Measurements from ENCODE around the gene SPATA17.

Gene SPATA17

DNA sequence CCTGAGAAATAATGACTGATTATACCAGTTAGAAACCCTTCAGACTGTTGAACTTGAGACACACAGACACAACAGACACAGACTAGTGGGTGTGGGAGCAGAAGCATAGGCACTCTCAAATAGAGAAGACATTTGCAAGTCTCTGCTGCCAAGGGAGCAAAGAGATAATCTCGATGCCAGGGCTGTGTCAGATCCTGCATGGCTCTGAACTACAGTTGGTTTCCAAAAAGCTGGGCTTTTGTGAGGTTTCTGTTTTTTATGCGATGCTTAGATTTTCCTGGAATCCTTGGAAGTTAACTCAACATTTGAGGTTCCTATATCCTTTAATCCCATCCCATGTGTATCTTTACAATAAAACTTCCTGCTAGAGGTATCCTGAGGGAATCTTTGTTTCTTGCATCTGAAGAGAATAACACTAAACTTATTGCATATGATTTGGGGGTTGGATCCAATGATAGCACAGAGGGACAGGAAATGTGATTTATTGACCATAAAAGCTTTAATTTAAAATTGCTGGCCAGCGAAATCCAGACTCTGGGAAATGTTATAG, 236.4 kb downstream of the SPATA17 start:
- no peak for DNase-seq

DNA sequence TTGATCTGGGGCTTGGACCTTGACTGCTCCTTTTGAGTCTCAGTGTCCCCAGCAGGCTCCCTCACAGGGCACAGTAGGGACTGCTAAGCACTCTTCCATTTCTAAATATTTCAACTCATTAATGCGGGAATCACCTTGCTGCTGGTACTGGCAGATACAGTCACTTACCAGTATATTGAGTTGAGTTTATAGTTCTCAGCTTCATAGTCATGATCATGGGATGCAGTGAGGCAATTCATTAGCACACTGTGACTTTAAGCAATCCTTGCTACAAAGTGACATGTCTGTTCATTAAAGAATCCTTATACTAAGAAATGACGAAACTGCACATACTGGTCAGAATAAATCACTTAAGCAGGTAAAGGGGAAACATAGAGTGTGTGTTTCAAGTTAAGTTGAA, 240.8 kb downstream of the SPATA17 start:
- no peak for DNase-seq

DNA sequence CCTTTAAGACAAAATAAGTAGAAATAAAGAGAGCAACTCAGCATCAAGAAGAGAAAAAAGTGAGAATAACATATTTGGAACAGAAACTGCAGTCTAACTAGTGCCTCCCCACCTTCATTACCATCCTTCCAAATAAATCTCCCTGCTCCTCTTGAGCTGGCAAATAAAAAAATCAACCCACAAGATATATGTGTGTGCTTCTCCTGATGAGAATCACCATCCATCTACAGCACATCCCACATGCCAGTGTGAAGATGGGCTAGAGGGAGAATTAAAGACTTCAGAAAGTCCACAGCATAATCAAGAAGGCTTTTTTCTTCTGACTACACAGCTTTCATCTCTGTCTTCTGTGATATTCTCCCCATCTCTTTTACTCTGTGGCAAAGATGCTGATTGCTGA, 244.1 kb downstream of the SPATA17 start:
- DNase-seq, result no peak

DNA sequence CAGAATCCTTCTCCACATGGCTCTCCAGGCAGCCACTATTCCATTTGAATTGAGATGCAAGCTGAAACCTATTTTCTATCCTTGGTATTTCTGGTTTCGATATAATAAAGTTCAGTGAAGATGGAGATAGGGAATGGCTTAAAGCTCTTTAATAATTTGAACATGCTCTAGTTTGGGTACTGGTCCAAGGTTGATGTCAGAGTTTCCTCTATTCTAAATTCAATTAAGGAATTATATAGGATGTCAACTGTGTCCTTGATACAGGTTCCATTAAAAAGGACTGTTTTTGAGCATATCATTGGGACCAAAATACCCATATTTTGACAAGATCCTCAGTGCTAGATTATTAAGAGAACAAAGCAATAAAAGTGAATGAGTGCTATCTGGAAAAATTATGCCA, 245.3 kb downstream of the SPATA17 start:
- DNase-seq, result no peak

DNA sequence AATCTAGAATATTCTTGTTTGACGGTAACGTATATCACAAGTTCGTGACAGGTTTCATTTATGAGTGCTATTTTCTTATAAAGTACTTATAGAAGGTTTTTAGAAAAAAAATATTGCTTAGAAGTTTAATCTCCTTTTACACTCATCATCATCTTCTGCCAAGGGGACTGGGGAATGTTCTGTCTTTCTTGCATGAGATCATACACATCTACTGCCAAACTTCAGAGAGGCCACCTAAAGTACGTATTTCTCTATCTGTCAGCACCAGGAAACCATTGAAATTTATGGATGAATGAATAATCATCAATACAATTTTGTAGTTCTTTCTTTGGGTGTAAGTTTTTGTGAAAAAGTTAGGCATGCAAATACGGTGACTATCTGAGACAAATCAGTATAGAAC, 245.8 kb downstream of the SPATA17 start:
- DNase-seq, result no peak

DNA sequence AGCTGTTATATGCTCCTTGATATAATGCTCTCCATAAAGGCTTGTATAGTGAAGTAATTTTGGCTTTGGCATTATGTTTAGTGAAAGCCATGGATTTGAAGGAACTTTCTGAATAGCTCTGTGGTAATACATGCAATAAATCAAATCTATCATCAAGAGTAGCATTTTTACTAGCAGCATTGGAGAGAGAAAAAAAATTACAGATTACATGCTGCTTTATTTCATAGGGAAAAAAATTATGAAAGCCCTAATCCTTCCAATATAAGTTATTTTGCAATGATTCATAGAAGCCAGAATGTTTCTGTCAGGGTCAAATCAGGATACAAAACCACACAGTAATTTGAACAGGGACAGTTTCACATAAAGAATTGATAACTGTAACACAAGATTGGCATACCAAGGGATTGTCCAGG, 250.0 kb downstream of the SPATA17 start:
- DNase-seq, result no peak

DNA sequence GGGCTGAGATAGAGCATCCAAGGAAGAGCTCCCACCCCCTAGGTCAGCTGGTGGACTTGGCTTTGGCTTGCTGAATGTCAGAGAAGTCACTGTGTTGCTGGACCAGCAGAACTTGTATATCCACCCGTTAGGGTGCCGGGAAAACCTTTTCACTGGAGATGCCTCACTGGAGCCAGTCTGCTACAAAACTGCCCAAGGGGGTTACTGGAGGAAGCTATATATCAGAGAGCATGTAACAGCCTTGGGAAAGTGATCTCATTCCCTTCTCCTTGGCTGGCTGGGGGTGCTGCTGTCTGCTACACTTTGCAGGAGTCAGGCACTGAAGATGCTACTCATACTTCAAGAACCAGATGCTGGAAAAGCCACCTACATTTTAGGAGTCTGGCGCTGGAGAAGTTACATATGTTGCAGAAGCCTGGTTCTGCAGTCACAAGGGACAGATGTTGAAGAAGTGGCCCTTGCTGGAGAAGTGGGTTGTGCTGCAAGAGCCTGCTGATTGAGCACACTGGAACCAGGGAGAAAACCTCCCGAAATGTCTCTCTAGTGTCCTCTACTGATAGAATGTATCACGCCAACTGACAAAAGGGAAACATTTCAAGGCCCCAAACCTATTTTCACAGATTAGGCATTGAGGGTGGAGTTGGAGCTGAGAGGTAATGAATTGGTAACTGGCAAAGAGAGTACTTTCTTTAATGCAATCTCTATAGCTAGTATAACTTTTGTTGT, 250.6 kb downstream of the SPATA17 start:
- DNase-seq, result no peak

DNA sequence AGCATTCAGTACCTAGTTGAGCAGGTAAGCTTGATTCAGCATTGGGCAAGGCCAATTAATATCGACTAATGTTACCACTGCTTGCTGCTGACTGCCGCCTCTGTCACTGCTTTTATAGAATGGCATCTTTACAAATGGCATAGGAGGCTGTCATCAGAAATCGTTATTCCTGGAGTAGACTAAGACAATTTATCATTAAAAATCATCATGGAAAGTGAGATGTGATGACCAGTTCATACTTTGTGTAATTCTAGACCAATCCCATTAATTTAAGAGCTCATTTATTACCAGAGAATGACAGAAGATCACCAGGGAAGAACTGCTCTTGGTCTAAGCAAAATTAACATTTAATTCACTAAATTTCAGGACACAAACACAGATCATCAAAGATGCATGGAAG, 254.0 kb downstream of the SPATA17 start:
- no peak for DNase-seq

DNA sequence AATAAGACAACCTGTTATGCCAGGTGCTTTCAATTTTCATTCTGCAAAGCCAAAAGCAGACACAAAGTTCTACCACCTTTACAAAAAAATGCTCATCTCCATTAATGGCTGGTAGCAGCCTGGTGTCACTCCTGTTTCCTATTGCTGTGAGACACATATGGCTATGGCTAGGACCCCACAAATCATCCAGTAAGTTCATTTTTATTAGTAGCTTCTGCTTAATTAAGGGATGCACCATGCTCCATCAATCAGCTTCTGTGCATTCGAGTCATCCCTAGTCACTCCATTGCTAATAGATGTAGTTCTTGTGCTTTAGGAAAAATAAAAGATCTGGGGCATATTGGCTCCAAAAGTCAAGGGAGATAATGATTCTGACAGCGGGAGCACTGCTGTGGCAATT, 257.2 kb downstream of the SPATA17 start:
- DNase-seq, result no peak

DNA sequence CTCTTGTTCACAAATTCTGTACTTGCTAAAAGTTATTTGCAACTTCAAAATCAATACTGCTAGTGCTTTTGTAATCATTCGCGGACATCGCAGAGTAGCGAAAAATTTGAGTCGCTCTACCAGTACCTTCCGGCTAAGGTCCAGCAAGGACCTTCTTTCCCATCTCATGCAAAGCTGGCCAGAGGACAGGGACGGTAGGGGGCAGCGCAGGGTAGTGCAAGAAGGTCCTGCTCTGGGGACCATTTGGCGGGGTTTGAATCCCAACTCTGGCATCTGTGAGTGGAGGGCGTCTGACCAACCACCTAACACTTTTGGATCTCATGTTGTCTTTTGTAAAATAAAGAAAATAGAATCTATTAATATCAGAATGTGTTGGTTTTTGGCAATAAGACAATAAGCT, 258.3 kb downstream of the SPATA17 start:
- DNase-seq, result no peak

DNA sequence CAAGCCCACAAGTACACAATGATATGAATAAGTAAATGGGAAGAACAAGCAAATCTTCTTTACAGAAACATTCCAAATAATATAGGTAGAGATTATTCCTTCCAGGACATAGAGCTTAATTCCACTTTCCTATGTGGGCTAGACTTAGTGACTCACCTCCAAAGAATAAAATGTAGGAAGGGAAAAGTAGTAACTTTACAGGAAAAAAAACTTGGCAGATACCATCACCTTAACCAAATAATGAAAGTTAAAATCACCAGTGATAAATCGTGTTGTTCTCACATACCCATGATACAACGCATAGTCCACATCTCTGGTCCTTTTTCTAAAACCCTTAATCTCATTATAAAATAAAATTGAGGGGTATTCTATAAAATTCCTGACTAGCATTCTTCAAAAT, 260.8 kb downstream of the SPATA17 start:
- no peak for DNase-seq

DNA sequence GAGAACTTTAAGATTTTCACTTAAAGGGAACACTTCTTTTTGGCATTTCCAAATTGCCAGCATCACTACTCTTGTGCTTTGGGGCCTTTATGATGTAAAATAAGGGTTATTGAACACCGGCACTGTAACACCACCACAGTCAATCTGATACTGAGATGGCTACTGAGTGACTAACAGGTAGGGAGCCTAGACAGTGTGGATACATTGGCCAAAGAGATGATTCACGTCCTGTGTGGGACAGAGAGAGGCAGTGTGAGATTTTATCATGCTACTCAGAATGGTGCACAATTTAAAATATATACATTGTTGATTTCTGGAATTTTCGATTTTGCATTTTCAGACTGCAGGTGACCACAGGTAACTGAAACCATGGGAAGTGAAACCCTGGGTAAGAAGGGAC, 261.6 kb downstream of the SPATA17 start:
- DNase-seq, result no peak

DNA sequence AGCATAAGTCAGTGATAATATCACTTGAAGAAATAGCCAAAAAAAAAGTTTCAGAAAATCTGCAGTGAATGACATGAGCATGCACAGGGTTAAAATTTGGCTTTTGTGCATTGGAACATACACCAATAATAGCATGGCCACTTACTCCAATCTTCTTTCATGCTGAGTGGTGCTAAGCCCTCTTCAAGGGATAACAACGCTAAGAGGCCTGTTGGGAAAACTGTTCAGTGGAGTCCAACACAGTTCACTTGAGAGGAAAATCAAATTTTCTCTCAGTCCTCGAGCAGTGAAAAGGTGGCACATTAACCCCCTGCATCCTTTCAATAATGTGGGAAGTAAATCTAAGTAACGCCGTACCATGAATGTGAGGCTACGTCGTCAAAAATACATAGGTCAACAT, 264.7 kb downstream of the SPATA17 start:
- DNase-seq, result no peak

DNA sequence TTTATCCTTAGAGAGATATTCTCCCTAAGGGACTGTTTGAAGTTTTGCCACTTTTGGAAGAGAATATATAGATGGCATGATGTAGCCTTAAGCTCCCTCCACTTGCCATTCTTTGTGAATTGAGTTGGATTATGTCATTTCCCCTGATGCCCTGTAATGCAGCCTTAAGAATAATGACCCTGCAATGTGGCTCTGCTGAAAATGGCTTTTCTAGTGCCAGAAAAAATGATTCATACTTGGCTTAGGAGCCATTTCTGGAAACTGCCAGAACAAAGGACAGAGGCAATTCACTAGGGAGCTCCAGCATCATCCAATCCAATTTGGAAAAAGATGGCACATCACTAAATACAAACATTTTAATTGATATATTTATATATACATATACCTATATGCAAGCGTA, 265.3 kb downstream of the SPATA17 start:
- no peak for DNase-seq

DNA sequence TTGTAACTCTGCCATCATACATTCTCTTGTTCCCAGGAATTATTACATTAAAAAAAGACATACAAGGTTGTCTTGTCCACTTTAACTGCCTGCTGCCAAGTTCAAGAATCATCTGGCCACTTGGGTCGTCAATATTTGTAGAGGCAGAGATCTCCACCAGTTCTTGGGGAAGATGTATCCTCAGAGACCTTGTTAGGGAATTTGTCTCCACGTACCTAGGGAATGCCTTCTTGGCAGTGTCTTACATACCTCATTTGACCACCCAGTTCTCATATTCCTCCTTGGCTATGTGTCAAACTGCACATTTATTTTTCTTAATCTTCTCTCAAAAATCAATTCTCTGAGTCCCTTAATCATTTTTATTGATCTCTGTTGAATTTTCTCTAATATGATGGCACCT, 266.0 kb downstream of the SPATA17 start:
- no peak for DNase-seq

DNA sequence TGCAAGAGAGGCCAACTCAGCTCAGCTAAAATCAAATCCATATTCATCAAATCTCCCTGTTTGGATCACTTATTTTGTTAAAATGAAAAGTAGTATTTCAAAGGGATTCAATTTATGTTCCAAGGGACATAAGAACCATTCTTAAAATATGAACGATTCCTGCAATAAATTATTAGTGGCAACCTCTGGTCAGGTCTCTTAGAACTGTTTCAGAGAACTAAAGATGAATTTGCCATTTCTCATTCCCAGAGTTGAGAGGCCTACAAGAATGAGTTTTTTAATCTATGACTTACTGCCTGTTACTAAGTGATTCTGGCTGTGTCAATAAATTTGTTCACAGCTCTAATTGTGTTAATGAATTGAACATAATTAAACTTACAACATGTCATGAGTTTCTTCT, 268.5 kb downstream of the SPATA17 start:
- no peak for DNase-seq

DNA sequence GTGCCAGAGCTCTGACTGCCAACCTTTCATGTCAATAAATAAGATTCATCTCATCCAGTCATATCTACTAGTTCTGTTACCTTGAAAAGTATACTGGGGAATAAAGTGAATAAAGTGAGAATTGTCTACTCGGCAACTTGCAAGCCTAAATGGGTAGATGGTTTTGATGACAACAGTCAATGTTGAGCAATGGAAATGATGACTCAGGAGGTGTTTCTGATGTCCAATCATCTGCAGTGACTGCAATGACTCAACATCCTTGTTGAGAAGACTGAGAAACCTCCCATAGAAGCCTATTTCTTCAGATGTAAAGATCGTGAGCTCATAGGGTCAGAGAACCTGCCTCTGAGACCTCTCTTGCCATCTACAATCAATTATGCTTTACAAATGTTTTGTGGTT, 276.4 kb downstream of the SPATA17 start:
- DNase-seq, result no peak

DNA sequence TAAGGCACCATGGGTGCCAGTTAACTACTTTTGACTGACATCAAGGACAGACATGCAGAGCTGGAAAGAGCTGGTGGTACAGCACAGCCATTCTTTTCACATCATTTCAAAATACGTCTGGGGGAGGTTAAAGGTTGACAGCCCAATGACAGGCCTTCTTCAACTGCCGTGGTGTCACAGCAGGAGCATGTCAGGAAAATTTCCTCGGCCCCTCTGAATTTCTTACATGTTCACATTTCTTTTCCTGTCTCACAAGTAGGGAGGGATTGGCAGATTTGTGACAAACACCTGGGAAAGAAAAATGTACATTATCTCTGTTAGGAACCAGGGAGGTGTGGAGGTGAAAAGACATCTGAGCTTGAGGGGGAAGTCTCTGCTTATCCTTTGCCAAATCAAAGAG, 279.1 kb downstream of the SPATA17 start:
- DNase-seq, result no peak

DNA sequence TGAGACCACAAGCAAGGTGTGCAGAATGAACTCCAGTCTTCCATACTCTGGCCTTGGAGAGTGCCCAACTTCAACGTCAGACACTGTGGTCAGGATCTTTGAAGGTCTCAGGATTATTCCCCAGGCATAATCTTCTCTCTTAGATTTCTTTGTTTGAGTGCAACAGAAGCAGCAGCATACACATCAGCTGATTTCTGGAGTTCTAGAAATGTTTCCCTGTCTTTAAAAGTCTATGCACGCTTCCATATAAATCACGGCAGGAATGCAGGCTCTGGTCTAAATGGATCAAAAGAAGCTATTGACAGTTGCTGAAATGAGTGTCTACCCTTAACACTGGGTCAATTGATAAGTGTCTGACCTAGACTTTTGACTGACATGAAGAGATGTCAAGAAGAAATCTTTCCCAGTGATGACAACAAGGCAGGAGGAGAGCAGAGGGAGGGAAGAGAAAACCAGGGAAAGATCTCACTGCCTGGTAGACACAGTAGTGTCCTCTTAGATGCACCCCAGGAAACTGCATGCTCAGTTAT, 279.7 kb downstream of the SPATA17 start:
- DNase-seq, result no peak

DNA sequence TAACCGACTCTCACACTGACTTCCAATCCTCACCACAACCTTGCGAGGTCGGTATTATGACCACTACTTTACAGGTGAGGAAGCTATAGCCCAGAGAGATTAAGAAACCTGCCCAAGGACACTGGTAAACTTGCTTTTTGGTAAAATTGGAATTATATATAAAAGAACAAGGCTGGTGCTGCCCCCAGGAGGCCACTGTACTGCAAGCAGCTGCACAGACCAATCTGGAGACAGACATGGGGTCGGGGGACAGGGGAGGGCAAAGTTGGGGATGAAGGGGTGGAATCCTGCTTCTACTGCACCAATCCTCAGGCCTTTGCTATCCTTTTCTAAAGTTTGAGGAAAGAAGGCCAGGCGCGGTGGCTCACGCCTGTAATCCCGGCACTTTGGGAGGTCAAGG, 280.8 kb downstream of the SPATA17 start:
- no peak for DNase-seq

DNA sequence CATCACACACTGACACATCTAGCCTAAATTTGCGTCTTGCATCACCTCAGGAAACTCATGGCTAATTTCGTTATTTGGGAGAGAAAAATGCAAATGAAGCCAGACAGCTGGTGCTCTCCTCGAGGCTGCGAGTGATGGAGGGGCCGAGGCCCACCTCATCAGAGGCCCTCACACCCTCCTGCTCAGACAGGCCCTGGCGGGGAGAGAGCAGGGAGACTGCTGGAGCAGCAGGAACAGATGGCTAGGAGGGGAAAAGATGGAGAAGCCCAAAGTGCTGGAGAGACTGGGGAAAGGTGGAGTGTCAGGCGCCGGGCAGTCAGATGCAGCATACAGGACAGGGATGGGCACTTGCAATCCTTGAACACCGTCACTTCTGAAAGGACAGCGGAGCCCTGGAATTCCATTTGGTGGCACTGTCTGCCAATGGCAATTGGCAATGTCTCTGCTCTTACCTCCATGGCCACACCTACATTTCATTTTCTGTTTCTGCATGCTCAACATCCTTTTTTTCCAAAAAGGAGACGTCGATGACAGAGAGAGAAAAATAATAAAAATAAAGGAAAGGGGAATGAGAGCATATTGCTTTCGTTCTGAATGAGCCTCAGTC, 286.2 kb downstream of the SPATA17 start:
- DNase-seq, result no peak

DNA sequence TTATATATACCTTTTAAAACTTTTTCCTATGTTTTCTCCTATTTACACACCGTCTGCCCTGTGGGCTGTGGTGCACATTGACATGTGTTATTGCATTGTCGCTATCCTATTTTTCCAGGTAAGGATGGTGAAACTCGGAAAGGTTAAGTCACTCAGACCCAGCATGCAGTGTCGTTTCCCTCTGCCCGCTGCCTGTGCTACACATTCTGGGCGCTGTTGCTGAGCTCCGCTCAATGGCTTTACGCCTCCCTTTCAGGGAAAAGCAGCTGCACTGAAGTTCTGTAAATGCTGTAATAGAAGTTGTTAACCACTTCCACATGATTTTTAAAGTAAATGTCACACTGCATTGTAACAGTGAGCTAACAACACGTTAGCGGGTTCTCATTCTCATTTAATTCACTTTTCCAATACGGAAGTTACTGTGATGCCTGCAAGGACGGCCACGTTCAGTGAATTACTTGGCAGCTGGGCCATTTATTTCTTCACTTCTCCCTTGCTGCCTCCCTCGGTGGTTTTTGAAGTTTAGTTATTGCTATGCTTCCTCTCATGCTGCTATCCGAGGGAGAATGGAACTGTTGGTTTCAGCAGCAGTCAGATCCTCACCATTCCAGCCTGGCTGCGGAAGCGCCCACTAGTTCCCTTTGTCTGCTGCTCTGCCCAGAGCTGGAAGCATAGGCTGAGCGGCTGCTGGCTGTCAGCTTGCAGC, 288.7 kb downstream of the SPATA17 start:
- DNase-seq, result no peak

Measured in stimulated activated naive CD4-positive, alpha-beta T cell treated with Interleukin-2 at 50 U/mL for 16 hours (primary cell).